Activated naive CD4-positive, alpha-beta T cell treated with anti-CD3 and anti-CD28 coated beads for 36 hours (primary cell): ENCODE results near the gene RHOBTB3. TPM values are rescaled to one million over a fixed set of nuclear protein-coding genes. Genes with fewer than 3 reads are reported as not detected.
"Not testable (repeated sequence)": the region's sequence is repeated elsewhere in the genome, so short reads cannot be mapped to it uniquely, and the experiment has no call there.

Experiments used
- CTCF ChIA-PET: fragments of 350-600 bp; sonication (Branson Sonifier 250); formaldehyde crosslinking; loops from one replicate; lab custom pipeline; 2021; ENCODE audit warnings: antibody characterized with exemption; lab: Charles Lee
- DNase-seq: peaks from one replicate; pipeline ENCODE4 v3.0.0-alpha.2; 2020
- H3K27ac Mint-ChIP-seq: one replicate; pipeline ENCODE4 v1.8.0; 2021; ENCODE audit warnings: mild to moderate bottlenecking, mixed read lengths
- H3K27me3 Mint-ChIP-seq: one replicate; pipeline ENCODE4 v1.8.0; 2021; ENCODE audit warnings: low read depth, mixed read lengths
- H3K36me3 Mint-ChIP-seq: one replicate; pipeline ENCODE4 v1.8.0; 2021; ENCODE audit warnings: low read depth, mixed read lengths
- H3K4me1 Mint-ChIP-seq: one replicate; pipeline ENCODE4 v1.8.0; 2021; ENCODE audit warnings: low read depth, mixed read lengths
- H3K4me3 Mint-ChIP-seq: one replicate; pipeline ENCODE4 v1.8.0; 2021; ENCODE audit warnings: mild to moderate bottlenecking, moderate library complexity, mixed read lengths
- H3K9me3 Mint-ChIP-seq: one replicate; pipeline ENCODE4 v1.8.0; 2021; ENCODE audit warnings: mixed read lengths
- intact Hi-C: fragments of 100-400 bp; cut with micrococcal nuclease; formaldehyde crosslinking; loops from one replicate; pipeline ENCODE4 v1.15.1; 2023
- total RNA-seq, 2 experiments: library from RNA; stranded (reverse); gene quantifications; one replicate each; pipeline ENCODE4 v1.2.3, GENCODE V29; 2021

The RHOBTB3 gene
- total RNA-seq, 2 experiments from 2014 or later, result 1.5 to 2.4 TPM

DNA sequence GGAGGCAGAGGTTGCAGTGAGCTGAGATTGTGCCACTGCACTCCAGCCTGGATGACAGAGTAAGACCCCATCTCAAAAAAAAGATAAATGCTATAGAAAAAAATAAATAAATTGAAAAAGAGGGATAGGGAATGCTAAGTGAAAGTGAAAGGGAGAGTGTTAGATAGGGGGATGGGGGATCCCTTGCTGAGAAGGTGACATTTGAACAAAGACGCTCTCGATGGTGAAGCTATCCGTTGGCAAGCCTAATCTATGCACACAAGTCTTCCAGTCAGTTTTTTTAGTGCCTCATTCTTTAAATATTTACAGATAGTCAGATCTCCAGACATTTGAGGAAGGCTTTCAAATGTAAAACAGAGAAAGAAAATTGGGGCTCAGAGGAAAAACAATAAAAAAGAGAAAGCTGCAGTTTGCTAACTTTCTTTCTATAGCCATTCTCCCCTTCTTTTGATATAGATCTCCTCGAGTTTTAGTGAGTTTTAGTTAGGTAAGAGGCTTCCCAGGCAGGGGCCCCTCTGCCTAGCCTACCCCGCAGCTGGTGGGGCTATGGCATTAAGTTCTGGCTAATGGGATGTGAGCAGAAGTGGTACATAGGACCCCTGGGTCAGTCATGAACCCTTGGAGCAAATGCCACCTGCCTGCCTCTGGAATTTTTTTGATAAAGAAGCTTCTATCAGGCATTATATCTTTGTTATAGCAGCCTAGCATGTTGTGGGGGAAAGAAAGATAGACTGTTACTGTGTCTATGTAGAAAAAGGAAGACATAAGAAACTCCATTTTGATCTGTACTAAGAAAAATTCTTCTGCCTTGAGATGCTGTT, 79.4 kb downstream of the RHOBTB3 start:
- peak overlapping the region; percentile 47 for H3K4me3 Mint-ChIP-seq
- CTCF ChIA-PET, result interaction anchor here (0.9 to 3.8 kb wide), 8 partner anchors 9 to 33 kb away, joined by 3 to 13 read pairs (median 8); partner anchors contain the start of gene GLRX
- no peak for DNase-seq
- peaks cover 69% of the 10 kb centered on the region for H3K4me1 Mint-ChIP-seq
- no peaks in the 10 kb centered on the region for H3K27me3 Mint-ChIP-seq
- H3K27ac Mint-ChIP-seq, result peak overlapping the region; percentile 81
- intact Hi-C loops, result no loop called here
- no peaks in the 10 kb centered on the region for H3K9me3 Mint-ChIP-seq
- H3K36me3 Mint-ChIP-seq, result peaks cover 10% of the 10 kb centered on the region

DNA sequence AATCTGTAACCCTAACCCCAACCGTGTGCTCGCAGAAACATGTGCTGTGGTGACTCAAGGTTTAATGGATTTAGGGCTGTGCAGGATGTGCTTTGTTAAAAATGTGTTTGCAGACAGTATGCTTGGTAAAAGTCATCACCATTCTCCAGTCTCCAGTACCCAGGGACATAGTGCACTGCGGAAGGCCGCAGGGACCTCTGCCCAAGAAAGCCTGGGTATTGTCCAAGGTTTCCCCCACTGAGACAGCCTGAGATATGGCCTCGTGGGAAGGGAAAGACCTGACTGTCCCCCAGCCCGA, 79.9 kb downstream of the RHOBTB3 start:
- DNase-seq, intact Hi-C loops, H3K9me3 Mint-ChIP-seq, H3K27me3 Mint-ChIP-seq: not testable (repeated sequence)
- peaks cover 13% of the 10 kb centered on the region for H3K36me3 Mint-ChIP-seq
- CTCF ChIA-PET, result interaction anchor here (1.4 to 3.8 kb wide), 4 partner anchors 8 to 33 kb away, joined by 5 to 13 read pairs (median 8); partner anchors contain the start of gene GLRX
- peak overlapping the region; percentile 47 for H3K4me3 Mint-ChIP-seq
- H3K27ac Mint-ChIP-seq, result peak overlapping the region; percentile 81
- H3K4me1 Mint-ChIP-seq, result peaks cover 75% of the 10 kb centered on the region

DNA sequence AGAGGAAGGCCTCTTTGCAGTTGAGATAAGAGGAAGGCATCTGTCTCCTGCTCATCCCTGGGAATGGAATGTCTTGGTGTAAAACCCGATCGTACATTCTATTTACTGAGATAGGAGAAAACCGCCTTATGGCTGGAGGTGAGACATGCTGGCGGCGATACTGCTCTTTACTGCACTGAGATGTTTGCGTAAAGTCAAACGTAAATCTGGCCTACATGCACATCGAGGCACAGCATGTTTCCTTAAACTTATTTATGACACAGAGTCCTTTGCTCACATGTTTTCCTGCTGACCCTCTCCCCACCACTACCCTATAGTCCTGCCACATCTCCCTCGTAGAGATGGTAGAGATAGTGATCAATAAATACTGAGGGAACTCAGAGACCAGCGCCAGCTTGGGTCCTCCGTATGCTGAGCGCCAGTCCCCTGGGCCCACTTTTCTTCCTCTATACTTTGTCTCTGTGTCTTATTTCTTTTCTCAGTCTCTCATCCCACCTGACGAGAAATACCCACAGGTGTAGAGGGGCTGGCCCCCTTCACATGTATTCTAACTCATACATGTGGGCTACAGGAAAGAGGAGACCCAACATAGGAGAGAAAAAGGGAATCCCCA, 80.4 kb downstream of the RHOBTB3 start:
- Mint-ChIP-seq H3K4me1 (peaks cover 80% of the 10 kb centered on the region), H3K4me3 (peak overlapping the region; percentile 44), H3K27ac (peak overlapping the region; percentile 81), H3K36me3 (peaks cover 17% of the 10 kb centered on the region)
- DNase-seq, intact Hi-C loops, H3K27me3 Mint-ChIP-seq, H3K9me3 Mint-ChIP-seq: not testable (repeated sequence)
- CTCF ChIA-PET, result interaction anchor here (0.8 to 1.8 kb wide), 4 partner anchors 11 to 30 kb away, joined by 3 to 6 read pairs (median 5); partner anchors contain the start of gene GLRX

DNA sequence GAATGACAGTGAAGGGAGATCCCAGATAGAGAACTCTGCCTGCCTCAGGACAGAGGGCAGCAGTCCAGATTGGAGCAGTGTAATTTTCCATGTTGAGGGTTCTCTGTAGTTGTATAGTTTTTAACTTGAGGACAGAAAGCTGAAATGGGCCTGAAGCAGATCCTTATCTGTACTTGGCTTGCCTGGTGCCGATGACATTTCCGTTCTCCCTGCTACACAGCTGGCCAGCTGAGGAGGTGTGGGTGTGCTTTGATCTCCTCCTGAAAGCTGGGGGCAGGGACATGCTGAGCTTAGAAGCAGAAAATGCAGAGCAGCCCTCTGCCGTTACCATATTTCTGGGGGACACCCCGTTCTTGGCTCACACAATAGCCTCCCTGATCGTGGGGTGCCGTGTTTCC, 80.9 kb downstream of the RHOBTB3 start:
- H3K27ac Mint-ChIP-seq, result peak overlapping the region; percentile 81
- H3K4me1 Mint-ChIP-seq, result peaks cover 85% of the 10 kb centered on the region
- CTCF ChIA-PET, result interaction anchor here (0.8 to 1.6 kb wide), 3 partner anchors 10 to 31 kb away, joined by 3 to 6 read pairs (median 5); partner anchors contain the start of gene GLRX
- H3K4me3 Mint-ChIP-seq, result peak overlapping the region; percentile 44
- intact Hi-C loops, result no loop called here
- H3K36me3 Mint-ChIP-seq, result peaks cover 17% of the 10 kb centered on the region
- peak; percentile 66 for DNase-seq
- H3K27me3 Mint-ChIP-seq, result no peaks in the 10 kb centered on the region
- H3K9me3 Mint-ChIP-seq, result no peaks in the 10 kb centered on the region

DNA sequence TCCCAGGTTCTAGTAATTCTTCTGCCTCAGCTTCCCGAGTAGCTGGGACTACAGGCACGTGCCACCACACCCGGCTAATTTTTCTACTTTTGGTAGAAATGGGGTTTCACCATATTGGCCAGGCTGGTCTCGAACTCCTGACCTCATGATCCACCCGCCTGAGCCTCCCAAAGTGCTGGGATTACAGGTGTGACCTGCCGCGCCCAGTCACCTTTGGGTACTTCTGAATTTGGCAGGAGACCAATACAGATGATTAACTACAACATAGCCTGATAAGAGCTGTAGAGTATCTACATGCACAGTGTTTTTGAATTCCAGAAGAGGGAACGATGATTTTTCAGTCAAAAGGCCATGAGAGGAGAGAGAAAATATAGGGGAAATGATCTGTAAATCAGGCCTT, 81.9 kb downstream of the RHOBTB3 start:
- H3K27ac Mint-ChIP-seq, DNase-seq, H3K9me3 Mint-ChIP-seq, H3K4me3 Mint-ChIP-seq, intact Hi-C loops, H3K27me3 Mint-ChIP-seq: not testable (repeated sequence)
- Mint-ChIP-seq H3K36me3 (peaks cover 17% of the 10 kb centered on the region), H3K4me1 (peaks cover 91% of the 10 kb centered on the region)
- CTCF ChIA-PET, result interaction anchor here (1.5 to 1.6 kb wide), 2 partner anchors 9 to 27 kb away, joined by 5 to 6 read pairs; partner anchors contain the start of gene GLRX

DNA sequence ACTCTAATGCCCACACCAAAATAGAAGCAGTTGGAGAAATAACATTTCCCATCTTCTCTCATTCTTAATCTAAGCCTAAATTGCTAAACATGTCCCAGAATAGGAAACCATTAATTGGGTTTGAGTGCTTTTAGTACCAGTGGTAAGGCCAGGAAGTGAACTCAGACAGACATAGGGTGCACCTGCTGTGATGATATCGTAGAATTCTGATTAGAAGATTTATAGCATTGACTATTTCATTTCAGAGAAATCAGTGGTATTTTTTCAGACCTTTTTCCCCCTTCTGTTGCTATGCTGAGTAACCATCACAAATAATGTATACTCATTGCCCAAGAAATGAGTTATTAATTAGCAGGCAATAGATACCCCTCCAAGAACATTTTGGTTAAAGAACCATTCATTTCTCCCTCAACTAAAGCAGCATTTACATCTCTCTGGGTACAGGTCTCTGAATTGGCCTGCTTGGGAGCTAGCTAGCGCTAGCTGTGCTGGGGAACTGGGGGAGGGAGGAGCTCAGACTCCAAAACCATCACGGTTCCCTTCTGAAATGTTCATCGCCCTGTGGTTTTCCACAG, 84.1 kb downstream of the RHOBTB3 start:
- no peak for DNase-seq
- peak overlapping the region; percentile 50 for H3K27ac Mint-ChIP-seq
- intact Hi-C loops, result loop anchor here (5.0 kb wide), 1 partner anchor 1082 kb away; no protein-coding TSS in a partner anchor
- no peaks in the 10 kb centered on the region for H3K9me3 Mint-ChIP-seq
- peaks cover 20% of the 10 kb centered on the region for H3K36me3 Mint-ChIP-seq
- CTCF ChIA-PET, result interaction anchor here (1.0 to 3.1 kb wide), 2 partner anchors 20 to 34 kb away, joined by 4 to 13 read pairs; no protein-coding TSS in a partner anchor
- no peak overlapping the region for H3K4me3 Mint-ChIP-seq
- H3K27me3 Mint-ChIP-seq, result no peaks in the 10 kb centered on the region
- peaks cover 86% of the 10 kb centered on the region for H3K4me1 Mint-ChIP-seq

DNA sequence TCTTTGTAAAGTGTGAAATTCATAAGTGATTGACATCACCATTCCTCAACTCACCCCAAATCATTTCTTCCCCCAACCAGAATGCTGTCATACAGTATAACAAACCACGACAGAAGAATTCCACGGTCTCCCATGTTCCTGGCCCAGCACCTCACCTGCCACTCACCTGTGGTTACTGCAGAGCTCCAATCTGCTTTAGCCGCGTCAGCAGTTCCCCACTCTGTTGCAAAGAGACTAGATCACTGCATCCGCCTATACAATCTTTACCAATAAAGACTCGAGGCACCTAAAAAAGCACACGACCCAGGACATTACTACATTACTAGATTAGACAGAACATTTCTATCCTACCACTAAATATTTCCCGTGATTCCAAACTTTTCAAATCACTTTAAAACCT, 85.2 kb downstream of the RHOBTB3 start:
- no peaks in the 10 kb centered on the region for H3K9me3 Mint-ChIP-seq
- peak overlapping the region; percentile 91 for H3K27ac Mint-ChIP-seq
- no peak for DNase-seq
- no peak overlapping the region for H3K4me3 Mint-ChIP-seq
- intact Hi-C loops, result loop anchor here (5.0 kb wide), 1 partner anchor 1081 kb away; no protein-coding TSS in a partner anchor
- CTCF ChIA-PET, result interaction anchor here (1.0 to 3.1 kb wide), 4 partner anchors 19 to 35 kb away, joined by 4 to 13 read pairs (median 6); no protein-coding TSS in a partner anchor
- H3K36me3 Mint-ChIP-seq, result peaks cover 20% of the 10 kb centered on the region
- no peaks in the 10 kb centered on the region for H3K27me3 Mint-ChIP-seq
- H3K4me1 Mint-ChIP-seq, result peaks cover 80% of the 10 kb centered on the region

DNA sequence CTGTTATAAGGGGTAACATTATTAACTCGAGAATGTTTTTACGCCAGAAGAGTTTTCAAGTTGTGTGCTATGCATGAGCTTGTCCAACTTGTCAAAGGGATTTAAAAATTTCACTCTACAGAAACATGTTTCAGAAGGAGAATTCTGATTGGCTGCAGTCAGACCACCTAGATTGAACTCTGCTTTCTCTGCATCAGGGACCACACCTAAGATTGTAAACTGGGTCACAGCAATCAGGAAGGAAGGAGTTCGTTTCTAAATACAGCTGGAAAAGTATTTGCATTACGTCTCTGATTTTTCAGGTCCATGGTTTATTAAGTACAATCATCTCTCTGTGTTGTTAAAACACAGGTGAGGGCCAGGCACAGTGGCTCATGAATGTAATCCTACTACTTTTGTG, 85.6 kb downstream of the RHOBTB3 start:
- intact Hi-C loops, result loop anchor here (5.0 kb wide), 1 partner anchor 1081 kb away; no protein-coding TSS in a partner anchor
- H3K27ac Mint-ChIP-seq, result peak overlapping the region; percentile 91
- peak overlapping the region; percentile 77 for H3K4me3 Mint-ChIP-seq
- DNase-seq, result no peak
- CTCF ChIA-PET, result interaction anchor here (0.6 to 7.6 kb wide), 5 partner anchors 19 to 185 kb away, joined by 3 to 48 read pairs (median 6); no protein-coding TSS in a partner anchor
- H3K27me3 Mint-ChIP-seq, result no peaks in the 10 kb centered on the region
- peaks cover 21% of the 10 kb centered on the region for H3K36me3 Mint-ChIP-seq
- no peaks in the 10 kb centered on the region for H3K9me3 Mint-ChIP-seq
- peaks cover 75% of the 10 kb centered on the region for H3K4me1 Mint-ChIP-seq

DNA sequence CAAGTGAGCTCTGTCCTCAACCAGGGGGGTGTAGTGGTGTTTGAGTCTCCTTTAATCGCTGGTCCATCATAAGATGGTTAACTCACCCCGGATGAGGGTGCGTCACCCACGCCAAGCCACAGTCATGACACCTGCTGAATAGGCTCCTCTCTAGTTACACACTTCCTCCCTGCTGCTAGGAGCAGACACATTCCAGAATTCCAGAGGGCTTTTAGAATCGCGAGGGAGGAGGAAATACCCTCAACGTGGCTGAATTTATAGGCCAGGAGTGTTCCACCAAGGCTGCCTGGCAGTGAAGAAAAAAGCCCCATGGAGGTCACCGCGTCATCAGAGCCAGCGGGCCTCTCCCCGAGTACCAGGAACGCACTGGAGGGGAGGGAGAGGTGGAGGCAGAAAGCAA, 86.3 kb downstream of the RHOBTB3 start:
- intact Hi-C loops, result loop anchor here (5.0 kb wide), 1 partner anchor 1080 kb away; no protein-coding TSS in a partner anchor
- Mint-ChIP-seq H3K4me3 (peak overlapping the region; percentile 77), H3K27ac (peak overlapping the region; percentile 91), H3K27me3 (no peaks in the 10 kb centered on the region), H3K9me3 (no peaks in the 10 kb centered on the region), H3K4me1 (peaks cover 69% of the 10 kb centered on the region), H3K36me3 (peaks cover 20% of the 10 kb centered on the region)
- CTCF ChIA-PET, result interaction anchor here (0.6 to 7.6 kb wide), 7 partner anchors 18 to 186 kb away, joined by 3 to 48 read pairs (median 6); no protein-coding TSS in a partner anchor
- peak; percentile 61 for DNase-seq

DNA sequence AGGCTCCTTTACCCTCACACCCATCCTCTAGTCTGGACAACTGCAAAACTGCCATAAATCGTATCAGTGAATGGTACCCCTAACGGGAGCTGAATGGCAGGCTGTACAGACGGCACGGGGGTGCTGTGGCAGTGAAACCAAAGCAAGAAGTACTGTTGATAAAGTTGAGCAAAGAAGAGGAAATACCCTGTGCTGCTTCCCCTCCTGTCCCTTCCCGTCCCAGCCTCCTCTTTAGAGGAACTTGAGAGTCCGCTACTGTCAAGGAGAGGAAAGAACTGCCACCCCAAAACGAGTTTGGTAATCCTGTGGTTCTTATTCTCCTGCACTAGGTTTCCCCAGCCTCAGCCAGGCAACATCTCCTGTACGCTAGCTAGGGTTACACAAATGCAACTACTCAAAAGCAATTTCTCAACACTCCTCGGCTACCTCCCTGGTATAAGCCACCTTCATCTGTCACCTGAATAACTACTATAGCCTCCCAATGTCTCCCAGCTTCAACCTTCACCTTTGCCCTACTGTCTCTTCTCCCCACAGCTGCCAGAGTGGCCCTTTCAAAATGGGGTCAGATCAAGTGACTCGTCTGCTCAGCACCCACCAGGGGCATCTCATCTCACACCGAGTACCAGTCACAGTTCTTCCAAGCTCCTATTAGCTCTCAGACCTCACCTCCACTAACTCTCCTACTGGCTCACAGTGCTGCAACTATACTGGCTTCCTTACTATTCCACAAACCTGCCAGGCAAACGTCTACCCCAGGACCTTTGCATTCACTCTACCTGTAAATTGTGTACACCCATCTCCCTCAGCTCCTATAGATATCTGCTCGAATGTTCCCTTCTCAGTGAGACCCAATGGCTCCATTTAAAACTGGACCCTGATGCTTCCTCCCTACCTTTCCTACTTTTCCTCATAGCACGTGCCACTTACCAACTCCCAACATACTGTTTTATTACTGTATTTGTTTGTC, 87.3 kb downstream of the RHOBTB3 start:
- H3K4me3 Mint-ChIP-seq, result peak overlapping the region; percentile 77
- peaks cover 20% of the 10 kb centered on the region for H3K36me3 Mint-ChIP-seq
- no peaks in the 10 kb centered on the region for H3K27me3 Mint-ChIP-seq
- intact Hi-C loops, result loop anchor here (1.0 to 5.0 kb wide), 3 partner anchors 10 to 1079 kb away; no protein-coding TSS in a partner anchor
- peaks cover 69% of the 10 kb centered on the region for H3K4me1 Mint-ChIP-seq
- DNase-seq, result peak; percentile 60
- H3K27ac Mint-ChIP-seq, result peak overlapping the region; percentile 91
- CTCF ChIA-PET, result interaction anchor here (0.7 to 7.6 kb wide), 8 partner anchors 8 to 37 kb away, joined by 3 to 61 read pairs (median 6); no protein-coding TSS in a partner anchor
- H3K9me3 Mint-ChIP-seq, result no peaks in the 10 kb centered on the region
